Activated CD8-positive, alpha-beta memory T cell treated with anti-CD3 and anti-CD28 coated beads for 48 hours (primary cell): Measurements from ENCODE around the gene SPATA21.
"Not testable (repeated sequence)": the region's sequence is repeated elsewhere in the genome, so short reads cannot be mapped to it uniquely, and the experiment has no call there.

ENCODE experiments used
- DNase-seq, 3 experiments: peaks; one replicate each; pipeline ENCODE4 v3.0.0-alpha.2; 2020; ENCODE audit warnings: low read depth in 2 of 3, low spot score in 2 of 3

The SPATA21 gene

DNA sequence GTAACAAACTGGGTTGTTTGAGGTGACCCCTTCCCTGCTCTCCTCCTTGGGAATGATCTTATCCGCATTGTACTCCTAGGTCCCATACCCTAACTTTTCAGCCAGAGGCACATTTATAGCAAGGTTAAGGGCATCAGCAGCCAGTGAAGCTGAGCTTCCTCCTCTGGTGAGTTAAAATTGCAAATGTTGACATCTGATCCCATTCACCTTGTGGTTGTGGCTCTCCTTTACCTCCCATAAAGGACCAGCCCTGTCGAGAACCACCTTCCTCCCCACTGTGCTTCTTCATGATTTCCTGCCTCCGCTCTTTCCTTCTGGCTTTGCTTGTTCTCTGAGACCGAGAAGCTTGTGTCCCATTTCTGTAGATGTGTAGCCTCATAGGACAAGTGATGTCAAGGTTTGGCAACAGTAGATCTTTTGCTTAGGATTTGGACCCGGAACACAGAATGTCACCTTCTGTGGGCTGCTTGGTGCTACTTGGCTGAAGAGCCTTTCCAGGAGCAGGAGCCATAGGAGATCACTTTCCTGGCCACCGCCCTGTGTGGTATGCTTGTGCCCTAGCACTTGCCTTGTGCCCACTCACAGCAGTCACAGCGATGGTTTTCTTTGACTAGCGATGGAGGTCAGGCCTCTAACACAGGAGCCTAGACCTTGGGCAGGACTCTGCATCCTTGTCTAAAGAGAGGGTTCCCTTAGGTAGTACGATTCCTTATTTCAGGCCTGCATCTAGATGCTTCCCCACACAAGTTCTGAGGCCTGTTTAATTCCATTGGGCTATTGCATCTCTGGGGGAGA is 51.4 kb downstream of the SPATA21 start:
- no peak for DNase-seq

- no peak for DNase-seq
Observed at GRCh38 chr1:16383888-16384287, 53.3 kb downstream of the SPATA21 start.

GRCh38 chr1:16380868-16381267 is 56.4 kb downstream of the SPATA21 start:
- no peak for DNase-seq

- no peak for DNase-seq
Observed at GRCh38 chr1:16378443-16378842, 58.8 kb downstream of the SPATA21 start.

- no peak for DNase-seq
Observed at GRCh38 chr1:16376971-16377370, 60.3 kb downstream of the SPATA21 start.

GRCh38 chr1:16375521-16376340 is 61.5 kb downstream of the SPATA21 start:
- no peak for DNase-seq

DNA sequence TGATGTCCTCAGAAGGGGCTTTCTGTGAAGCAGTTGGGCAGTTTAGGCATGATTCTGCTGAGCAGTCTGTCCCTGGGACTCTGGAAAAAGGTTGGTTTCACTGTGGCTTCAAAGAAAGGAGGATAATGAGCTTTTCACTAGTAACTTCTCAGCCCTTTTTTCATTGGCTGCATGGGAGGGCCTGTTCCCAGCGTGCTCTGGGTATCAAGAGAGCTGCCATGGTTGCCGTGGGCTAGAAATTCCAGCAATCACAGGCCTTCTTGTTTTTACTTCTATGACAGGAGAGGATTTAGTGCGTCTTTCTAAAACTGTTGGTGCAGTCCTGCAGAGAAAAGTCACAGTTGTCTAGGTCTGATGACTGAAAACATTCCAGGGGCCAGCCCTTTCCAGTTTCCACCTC is 63.0 kb downstream of the SPATA21 start:
- no peak for DNase-seq

GRCh38 chr1:16372535-16373285 is 64.5 kb downstream of the SPATA21 start:
- no peak for DNase-seq

- DNase-seq = no peak
Observed at GRCh38 chr1:16371725-16372124, 65.5 kb downstream of the SPATA21 start.

GRCh38 chr1:16369821-16370220 is 67.4 kb downstream of the SPATA21 start:
- DNase-seq = no peak

DNA sequence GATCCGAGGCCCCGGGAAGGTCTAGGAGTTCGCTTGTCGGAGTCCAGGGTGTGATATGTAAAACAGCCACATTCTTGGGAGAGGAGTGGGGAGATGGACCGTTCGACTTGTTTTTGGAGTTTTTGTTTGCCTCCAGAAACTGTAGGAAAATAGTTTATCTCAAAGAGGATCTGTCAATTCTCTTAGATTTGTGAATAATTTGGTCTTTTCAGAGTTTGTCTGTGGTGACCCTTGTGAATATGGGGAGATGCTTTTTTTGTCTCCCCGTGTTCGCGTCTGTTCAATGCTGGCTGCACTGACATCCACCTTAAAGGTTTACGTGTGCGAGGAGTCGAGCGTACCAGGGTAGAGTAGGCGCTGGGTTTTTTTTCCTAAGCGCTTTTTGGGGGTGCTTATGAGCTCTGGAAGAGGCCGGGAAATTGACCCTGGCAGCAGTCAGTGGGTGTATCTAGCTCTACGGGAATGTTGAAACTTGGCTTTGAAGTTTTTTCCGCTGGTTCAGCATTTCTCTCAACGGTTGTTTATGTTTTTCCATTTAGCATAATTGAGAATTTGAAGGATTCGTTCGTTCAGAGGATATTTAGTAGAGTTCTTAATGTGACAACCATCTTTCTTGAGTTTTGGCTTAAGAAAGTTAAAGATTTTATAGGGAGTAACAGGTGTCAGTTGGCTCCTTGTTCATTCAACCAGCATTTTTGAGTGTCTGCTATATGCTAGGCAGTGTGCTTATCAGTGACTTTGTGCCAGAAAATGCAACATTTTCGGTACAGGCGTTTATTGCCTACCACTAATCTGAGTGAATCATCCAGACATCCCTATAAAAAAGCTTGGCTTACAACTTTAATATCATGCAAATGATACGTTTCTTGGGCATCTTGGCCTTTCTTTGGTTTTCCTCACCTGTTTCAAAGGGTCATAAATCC is 69.0 kb downstream of the SPATA21 start:
- DNase-seq = no peak

DNA sequence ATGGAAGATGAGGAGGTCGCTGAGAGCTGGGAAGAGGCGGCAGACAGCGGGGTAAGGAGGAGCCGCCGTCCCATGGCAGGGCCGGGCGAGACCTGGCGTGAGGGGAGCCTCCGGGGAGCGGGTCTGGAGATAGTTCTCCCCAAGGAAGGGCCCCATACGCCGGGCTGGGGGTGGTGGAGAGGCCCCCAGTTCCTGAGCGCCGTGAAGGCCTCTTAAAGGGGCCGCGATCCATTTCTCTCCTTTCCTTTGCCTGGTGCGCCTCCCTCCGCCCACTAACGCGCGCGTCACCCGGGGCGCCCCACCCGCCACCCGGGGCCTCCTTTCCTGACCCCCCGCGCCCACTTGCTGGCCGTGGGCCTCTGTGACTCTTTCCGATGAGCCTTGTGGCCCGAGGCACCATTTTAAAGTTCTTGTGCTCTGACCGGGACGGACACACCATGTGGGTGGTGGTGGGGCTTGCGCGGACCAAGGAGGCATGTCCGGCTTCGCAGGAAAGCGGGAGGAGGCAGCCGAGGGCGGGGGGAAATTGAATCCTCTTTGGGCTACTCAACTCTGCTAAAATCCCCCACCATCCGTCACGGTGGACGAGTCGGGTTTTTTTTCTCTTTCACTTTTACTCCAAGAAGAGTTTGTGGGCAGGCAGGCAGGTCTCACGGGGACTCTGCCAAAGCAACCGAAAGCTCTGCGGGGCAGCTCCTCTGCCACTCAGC is 69.8 kb downstream of the SPATA21 start:
- peak; percentile 68 to 81 (median 72) for DNase-seq

DNA sequence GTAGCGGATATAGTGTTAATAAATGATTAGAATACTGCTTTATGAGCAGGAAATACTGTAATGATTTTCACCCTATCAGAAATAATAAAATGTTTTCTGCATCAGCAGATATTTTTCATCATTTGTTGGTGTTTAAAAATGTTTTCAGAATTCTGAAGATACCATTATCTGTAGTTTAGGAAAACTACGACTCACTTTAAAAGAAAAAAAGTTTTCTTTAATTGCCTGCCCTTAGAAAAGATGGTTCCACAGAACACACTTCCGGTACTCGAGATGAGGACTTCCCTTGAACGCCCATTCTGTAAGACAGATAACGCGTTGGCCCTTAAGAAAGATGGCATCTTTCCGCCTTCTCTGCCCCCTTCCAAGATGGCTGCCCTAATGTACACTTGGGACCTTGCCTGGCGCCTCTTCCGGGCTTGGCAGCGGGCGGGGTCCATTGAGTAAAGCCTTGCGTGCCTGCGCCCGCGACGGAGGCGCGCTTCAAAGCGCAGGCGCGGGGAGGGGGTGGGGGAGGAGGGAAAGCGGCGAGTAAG is 70.4 kb downstream of the SPATA21 start, which contains the start of gene SZRD1:
Gene SZRD1 (plus strand): TSS at position 521 of the 536 bp plus-strand sequence. CDS start 16 bp downstream, outside the sequence.
- peak; percentile 64 to 93 (median 78) for DNase-seq

- not testable (repeated sequence) for DNase-seq
Observed at GRCh38 chr1:16365146-16365498, 72.1 kb downstream of the SPATA21 start.

- no peak for DNase-seq
Observed at GRCh38 chr1:16356867-16357266, 80.4 kb downstream of the SPATA21 start.

DNA sequence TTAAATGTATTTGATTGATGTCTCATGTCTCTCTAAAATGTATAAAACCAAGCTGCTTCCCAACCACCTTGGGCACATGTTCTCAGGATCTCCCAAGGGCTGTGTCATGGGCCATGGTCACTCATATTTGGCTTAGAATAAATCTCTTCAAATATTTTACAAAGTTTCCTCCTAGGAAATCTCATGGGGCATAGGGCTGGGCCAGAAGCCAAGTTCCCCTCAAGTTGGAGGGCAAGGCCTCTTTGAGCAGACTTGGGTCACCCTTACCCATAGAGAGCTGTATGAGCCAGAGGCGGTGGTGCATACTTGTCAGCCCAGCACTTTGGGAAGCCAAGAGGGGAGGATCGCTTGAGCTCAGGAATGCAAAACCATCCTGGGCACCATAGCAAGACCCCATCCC is 82.6 kb downstream of the SPATA21 start:
- DNase-seq = no peak

GRCh38 chr1:16352842-16353535 is 84.2 kb downstream of the SPATA21 start:
- no peak for DNase-seq

DNA sequence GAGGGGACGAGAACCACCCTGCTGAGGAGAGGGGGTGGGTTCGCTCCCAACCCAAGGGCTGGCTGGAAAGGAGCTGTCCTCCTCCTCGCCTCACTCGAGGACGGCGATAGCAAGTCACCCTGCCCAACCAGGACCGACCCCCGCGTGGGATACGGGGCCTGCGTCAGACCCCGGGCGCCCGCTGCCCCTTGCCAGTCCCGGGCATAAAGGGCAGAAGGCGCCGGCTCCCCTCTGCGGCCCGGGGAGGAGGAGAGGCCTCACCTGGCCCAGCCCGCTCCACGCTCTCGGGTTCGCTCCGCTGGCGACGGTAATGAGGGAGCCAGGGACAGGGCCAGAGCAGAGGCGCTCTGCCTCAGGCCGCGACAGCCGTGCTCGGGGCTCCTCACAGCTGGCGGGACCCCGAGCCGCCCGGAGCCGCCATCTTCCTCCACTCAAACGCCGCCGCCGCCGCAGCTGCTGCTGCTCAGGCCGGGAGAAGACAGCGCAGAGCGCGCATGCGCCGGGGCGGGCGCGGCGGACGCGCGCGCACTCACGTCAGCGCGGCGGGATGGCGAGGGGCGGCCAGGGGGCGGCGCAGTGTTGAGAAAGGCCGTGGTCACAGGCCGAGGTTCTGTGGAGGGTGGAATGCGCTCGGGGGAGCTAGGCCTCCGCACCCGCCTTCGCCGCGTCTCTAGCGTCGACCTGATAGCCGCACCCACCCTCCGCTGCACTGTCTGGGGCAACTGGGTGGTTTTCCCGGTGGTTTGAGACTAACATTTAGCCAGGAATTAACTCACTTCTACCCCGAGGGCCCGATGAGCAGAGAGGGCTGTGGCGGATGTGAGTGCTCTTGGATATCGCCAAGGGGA is 85.0 kb downstream of the SPATA21 start, which contains the start of gene FBXO42:
Gene FBXO42 (minus strand): TSS at position 487 of the 848 bp plus-strand sequence. CDS start 37,062 bp downstream, outside the sequence.
- peak; percentile 82 to 92 (median 86) for DNase-seq
